Left forelimb (tissue), 1 donor: Measurements from ENCODE around the gene CACNA2D1.
"Not testable (repeated sequence)": the region's sequence is repeated elsewhere in the genome, so short reads cannot be mapped to it uniquely, and the experiment has no call there.

Source experiments
- DNase-seq: peaks from one replicate; pipeline ENCODE4 v3.0.0-alpha.2; 2018; ENCODE audit warnings: low spot score

CACNA2D1 gene

DNA sequence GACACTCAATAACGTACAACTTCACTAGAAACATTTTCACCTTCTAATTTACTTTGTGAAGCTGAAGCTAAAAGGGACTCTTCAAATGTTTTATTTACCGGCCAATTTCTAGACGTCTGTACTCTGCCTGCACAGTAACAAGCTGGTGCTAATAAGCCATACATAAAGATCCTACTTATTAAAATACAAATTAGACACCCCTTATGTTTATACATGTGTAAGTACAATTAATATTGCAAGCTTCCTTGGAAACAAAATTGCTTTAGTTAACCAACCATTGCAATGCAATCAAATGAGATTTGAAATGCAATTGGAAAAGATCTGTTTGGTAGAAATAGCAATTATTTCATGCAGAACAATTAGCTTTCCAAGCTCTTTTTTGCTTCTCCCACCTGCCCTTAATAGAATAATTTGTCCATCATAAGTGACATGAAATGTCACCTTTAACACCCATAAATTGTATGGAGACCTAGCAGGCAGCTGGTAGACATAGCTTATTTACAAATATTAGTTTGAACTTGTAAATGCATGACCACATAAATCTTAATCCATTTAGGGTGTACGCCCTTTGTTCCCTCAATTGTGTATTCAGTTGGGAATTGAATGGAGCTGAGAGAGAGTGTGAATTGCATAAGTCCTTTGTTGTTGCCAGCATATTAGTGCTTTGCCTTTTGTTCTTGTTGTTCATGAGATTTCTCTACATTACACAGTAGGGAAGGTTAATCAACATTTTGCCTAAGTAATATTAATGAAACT lies 277.1 kb downstream of the CACNA2D1 start:
- DNase-seq: no peak

- no peak for DNase-seq
Measured at GRCh38 chr7:82164813-82165212, 278.8 kb downstream of the CACNA2D1 start.

DNA sequence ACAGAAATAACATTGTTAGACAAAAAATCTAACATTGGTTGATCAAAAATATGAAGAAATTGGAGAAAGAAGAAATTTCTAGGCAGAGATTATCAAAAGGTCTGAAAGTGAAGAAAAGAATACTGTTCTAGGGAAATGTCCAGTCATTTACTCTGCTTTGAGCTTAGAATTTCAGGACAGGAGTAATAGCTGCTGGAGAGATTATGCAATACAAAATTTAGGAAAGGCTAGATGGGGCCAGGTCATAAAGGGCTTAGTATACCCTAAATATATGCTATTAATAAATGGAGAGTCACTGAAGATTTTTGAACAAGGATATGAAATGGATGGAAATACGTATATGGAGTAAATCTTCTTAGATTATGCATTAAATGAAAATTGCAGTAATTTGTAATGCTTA lies 279.2 kb downstream of the CACNA2D1 start:
- no peak for DNase-seq

DNA sequence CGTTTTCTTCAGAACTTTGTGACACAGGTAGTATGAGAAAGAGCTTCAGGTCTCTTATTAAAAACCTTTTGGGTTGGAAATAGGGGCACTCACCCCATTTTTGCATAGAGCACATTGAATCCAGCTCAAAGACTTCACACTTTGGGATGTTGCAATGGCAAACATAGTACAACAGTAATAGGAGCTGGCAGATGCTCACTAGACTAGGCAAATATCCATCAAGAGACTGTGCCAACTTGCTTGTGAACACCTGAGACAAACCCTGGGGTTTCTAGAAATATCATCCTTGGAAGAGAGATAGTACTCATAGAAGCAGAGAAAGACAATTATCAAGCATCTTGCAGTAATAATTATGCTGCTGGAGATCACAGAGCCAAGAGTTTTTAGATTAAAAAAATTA lies 280.0 kb downstream of the CACNA2D1 start:
- no peak for DNase-seq

- no peak for DNase-seq
Measured at GRCh38 chr7:82162289-82162688, 281.3 kb downstream of the CACNA2D1 start.

DNA sequence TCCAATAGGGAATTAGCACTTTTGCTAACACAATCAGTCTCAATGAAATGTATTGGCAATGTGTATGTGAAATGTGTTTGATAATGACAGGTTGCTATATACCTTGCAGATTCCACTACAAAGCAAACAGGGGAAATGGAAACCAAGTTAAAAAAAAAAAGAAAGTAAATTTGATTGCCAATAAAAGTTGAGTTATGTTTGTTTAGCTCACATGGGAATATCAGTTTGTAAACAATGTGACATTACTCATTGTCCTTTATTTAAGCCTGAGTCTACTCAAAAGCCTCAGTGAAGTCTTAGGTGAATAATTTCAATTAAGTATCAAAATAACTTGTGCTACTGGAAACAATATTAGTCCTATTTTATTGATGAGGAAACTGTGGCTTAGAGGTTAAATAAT lies 285.2 kb downstream of the CACNA2D1 start:
- no peak for DNase-seq

GRCh38 chr7:82156893-82157292 lies 286.7 kb downstream of the CACNA2D1 start:
- no peak for DNase-seq

DNA sequence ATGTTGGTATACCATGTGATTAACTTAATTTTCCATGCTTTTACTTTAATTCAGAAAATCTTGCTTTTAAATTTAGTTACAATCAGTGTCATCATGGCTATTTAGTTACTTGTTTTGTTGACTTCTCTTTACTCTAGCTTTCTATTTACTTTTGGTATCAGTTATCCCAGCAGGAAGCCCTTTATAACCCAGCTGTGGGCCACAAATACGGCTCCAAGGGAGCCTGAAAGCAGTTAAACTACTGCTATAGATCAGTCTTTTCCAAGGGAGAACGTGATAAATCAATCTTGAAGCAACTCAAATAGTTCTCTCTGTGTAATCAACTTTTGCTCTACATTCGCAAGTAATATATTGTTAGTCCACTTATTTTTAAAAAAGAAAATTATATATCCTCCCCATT lies 287.4 kb downstream of the CACNA2D1 start:
- DNase-seq: no peak

DNA sequence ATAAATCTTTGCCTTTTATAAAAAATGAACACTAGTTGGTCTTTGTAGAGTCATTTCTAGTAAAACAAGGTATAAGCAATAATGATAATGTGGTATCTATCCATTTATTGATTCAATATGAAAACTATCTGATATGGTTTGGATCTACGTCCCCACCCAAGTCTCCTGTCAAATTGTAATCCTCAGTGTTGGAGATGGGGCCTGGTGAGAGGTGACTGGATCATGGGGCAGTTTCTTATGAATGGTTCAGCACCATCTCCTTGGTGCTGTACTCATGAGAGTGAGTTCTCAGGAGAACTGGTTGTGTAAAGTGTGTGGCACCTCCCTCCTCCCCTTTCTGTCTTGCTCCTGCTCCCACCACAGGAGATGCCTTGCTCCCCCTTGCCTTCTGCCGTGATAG lies 288.8 kb downstream of the CACNA2D1 start:
- no peak for DNase-seq

GRCh38 chr7:82153776-82154175 lies 289.8 kb downstream of the CACNA2D1 start:
- DNase-seq: no peak

DNA sequence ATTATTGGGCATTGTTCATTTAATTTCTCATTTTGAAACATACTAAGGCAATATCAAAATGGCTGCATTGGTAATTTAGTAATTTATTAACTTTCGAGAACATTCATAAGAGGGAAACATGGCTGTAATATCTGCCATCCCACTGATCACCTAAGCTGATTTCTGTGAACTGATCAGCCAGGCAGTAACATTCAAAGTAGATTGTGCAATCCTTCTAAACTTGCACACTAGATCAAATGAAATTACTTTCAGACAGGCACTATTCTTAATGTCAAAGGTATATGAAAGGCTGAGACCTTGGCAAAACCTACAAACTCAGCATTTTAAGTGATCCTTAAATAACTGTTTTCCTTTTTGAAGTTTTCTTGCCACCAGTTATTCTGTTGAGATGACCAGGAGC lies 290.7 kb downstream of the CACNA2D1 start:
- no peak for DNase-seq

- DNase-seq: no peak
Measured at GRCh38 chr7:82146491-82146890, 297.1 kb downstream of the CACNA2D1 start.

DNA sequence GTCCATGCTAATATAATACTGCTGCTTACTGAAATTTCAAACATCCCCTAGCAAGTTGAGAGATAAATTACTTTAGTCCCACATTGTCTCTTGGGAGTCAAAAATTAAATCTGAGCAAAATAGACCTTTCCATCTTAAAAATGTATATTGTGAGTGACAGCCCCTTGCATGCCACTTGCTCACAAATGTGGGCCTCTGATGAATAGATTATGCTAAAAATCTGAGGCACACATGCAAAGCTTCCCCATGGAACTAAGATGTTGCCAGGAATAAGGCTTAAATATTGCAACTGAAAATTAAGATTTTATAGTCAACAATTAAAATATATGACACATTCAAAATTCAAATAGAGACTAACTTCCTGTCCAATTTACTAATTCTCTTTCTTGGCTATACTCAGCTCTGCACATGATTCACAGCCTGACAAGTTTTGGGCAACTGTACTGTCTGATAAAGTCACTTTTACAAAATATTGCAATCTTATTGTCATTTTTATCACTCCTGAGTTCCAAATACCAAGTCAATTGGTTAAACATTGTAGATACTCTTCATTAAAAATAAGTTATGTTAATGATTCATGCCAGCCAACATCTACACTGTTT lies 301.2 kb downstream of the CACNA2D1 start:
- no peak for DNase-seq

DNA sequence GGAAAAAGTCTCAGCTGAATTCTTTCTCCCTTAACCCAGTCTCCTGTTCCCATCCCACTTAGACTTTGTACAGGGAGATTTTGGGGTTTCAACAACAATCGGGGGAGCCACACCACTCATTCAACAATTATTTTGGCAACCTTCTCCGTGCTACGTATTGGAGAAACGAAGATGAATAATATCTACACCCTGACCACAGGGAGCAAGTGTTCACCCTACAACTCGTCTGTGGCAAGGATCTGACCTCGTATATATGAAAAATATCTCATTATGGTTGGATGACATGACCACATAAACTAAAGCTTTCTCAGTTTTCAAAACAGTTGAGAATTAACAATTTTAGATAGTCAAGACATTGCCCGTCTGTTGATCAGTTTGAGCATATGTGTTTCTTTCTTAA lies 302.1 kb downstream of the CACNA2D1 start:
- DNase-seq: no peak

- not testable (repeated sequence) for DNase-seq
Measured at GRCh38 chr7:82140608-82141007, 303.0 kb downstream of the CACNA2D1 start.

- no peak for DNase-seq
Measured at GRCh38 chr7:82131215-82131614, 312.4 kb downstream of the CACNA2D1 start.

DNA sequence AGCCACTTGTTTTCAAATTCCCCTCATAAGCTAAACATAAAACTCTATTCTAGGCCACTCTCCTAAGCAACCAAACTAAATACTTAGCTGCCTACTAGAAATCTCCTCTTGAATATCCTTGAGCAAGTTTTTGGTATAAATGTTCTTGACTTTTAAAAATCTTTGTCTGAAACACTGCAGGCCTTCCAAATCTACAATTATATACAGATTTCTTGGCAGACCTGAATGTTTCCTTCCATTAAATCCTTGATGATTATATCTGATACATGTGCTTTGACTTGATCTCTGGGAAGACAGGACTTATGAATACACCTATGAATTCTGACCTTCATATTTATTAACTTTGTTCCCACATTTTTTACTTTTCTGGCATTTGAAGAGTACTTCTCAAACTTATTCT lies 314.5 kb downstream of the CACNA2D1 start:
- DNase-seq: no peak

- no peak for DNase-seq
Measured at GRCh38 chr7:82128546-82128945, 315.0 kb downstream of the CACNA2D1 start.

- no peak for DNase-seq
Measured at GRCh38 chr7:82126576-82126975, 317.0 kb downstream of the CACNA2D1 start.

GRCh38 chr7:82124445-82124844 lies 319.1 kb downstream of the CACNA2D1 start:
- no peak for DNase-seq

DNA sequence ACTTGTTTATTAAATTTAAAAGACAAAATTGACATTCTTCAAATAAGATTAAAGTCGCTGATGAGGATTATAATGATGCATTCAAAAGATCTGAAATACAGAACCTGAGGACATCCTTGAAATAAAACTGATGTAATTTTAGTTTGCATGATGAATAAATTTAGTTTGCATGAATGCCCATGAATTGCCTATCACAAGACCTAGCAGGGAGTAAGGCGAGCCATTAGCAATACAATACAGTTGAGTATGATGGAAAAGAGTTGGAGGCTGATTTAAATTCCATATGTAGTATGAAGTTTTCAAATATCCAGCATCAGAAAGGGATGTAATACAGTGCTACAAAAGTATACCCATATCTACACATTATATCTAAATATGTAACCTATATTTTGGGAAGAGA lies 321.3 kb downstream of the CACNA2D1 start:
- DNase-seq: no peak

GRCh38 chr7:82114237-82114636 lies 329.3 kb downstream of the CACNA2D1 start:
- no peak for DNase-seq

- DNase-seq: no peak
Measured at GRCh38 chr7:82110146-82110840, 333.3 kb downstream of the CACNA2D1 start.
